ENCODE results near the gene TRIP12.

Gene TRIP12

DNA sequence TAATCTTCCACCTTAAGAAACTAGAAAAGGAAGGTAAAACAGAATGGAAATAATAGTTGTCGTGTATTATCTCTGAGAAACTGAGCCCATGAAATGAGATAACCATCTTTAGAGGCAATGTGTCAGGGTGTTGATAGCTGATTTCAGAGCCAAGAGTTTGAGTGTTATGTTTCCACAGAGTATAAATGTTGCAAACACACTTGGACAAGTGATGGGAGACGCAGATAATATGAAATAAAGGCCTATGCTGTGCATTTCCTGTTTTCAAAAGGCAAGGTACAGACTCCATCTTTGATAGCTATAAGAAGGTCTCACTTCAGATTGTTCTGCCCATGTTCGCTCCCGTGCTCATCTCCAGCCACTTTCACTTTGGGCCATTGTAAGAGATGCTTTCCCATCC lies 181.5 kb downstream of the TRIP12 start:
- DNase-seq (ENCODE audit: low spot score), result no peak
- TF ChIP-seq, protein P1, sequence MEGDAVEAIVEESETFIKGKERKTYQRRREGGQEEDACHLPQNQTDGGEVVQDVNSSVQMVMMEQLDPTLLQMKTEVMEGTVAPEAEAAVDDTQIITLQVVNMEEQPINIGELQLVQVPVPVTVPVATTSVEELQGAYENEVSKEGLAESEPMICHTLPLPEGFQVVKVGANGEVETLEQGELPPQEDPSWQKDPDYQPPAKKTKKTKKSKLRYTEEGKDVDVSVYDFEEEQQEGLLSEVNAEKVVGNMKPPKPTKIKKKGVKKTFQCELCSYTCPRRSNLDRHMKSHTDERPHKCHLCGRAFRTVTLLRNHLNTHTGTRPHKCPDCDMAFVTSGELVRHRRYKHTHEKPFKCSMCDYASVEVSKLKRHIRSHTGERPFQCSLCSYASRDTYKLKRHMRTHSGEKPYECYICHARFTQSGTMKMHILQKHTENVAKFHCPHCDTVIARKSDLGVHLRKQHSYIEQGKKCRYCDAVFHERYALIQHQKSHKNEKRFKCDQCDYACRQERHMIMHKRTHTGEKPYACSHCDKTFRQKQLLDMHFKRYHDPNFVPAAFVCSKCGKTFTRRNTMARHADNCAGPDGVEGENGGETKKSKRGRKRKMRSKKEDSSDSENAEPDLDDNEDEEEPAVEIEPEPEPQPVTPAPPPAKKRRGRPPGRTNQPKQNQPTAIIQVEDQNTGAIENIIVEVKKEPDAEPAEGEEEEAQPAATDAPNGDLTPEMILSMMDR (IDR thresholded peaks at IDR 0.05; ENCODE audit: extremely low read depth, insufficient read depth, missing control alignments), result no peak
- in situ Hi-C loops (cut with MboI; ENCODE audit: low pct_unique_long_range_greater_than_20kb, low sequenced_read_pairs, unreplicated experiment), result no loop called here

DNA sequence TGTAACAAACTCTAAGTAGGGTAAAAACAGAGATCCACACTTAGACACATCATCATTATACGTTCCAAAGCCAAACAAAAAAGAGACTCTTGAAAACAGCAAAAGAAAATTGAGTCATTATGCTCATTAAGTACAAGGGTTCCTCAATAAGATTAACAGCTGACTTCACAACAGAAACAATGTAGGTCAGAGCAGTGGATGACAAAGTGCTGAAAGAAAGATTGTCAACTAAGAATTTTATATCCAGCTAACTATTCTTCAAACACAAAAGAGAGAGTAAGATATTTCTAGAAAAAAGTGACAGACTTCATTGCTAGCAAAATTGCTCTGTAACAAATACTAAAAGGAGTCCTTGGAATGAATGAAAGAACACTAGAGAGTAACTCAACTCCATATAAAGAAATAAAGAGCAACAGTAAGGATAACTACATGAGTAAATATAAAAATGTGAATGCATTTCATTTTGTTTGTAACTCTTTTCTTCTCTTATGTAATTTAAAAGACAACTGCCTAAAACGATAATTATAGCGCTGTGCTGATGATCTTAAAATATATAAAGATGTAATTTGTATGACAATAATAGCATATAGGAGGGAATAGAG lies 183.7 kb downstream of the TRIP12 start:
- in situ Hi-C loops (cut with MboI; ENCODE audit: low pct_unique_long_range_greater_than_20kb, low sequenced_read_pairs, unreplicated experiment), result no loop called here
- no peak for DNase-seq (ENCODE audit: low spot score)
- TF ChIP-seq, protein P1 (IDR thresholded peaks at IDR 0.05; ENCODE audit: extremely low read depth, insufficient read depth, missing control alignments), result no peak

GRCh38 chr2:229734410-229734809 lies 187.4 kb downstream of the TRIP12 start:
- TF ChIP-seq, protein P1 (IDR thresholded peaks at IDR 0.05; ENCODE audit: extremely low read depth, insufficient read depth, missing control alignments), result no peak
- in situ Hi-C loops (cut with MboI; ENCODE audit: low pct_unique_long_range_greater_than_20kb, low sequenced_read_pairs, unreplicated experiment), result no loop called here
- no peak for DNase-seq (ENCODE audit: low spot score)

DNA sequence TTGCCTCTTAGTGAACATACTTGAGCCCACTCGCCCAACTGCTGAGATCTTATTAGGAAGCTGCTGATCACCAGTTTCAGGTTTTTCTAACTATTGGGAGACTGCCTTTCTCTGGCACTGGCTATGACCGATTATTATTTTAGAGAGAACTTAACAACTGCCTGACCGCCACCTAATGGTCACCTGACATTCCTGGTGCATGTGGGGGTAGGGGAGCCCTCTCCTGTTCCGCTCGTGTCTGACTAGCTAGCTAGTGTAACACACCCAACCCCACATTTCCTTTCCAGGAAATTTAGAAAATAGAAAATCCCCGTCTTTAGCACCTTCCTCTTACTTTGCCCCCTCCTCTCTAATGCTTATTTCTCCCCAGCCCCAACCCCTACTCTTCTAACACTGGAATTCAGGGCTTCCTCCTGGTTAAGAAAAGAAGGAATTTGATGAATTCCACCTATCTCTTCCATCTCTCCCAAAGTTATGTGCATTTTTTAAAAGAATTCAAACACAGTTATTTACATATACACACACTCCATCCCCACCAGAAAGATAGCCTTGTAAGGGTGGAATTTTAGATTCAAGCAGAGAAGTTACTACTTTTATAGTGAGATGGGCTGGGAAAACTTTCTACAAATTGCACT lies 188.1 kb downstream of the TRIP12 start:
- in situ Hi-C loops (cut with MboI; ENCODE audit: low pct_unique_long_range_greater_than_20kb, low sequenced_read_pairs, unreplicated experiment), result no loop called here
- TF ChIP-seq, protein P1 (IDR thresholded peaks at IDR 0.05; ENCODE audit: extremely low read depth, insufficient read depth, missing control alignments), result no peak
- no peak for DNase-seq (ENCODE audit: low spot score)

DNA sequence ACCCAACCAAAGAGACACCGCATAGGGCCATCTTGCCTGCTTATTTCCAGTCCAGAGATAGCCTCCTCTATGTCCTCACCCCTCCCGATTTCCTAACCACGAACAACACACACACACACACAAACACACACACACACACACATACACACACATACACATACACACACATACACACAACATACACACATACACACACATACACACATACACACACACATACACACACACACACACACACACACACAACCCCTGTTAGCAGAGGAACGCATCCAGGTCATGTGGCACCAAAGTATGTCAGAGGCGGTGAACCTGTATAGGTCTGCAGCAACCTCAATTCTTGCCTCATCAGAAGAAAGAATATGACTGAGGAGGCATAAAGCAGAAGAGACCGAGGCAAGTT lies 188.9 kb downstream of the TRIP12 start:
- TF ChIP-seq, protein P1 (IDR thresholded peaks at IDR 0.05; ENCODE audit: extremely low read depth, insufficient read depth, missing control alignments), result no peak
- DNase-seq (ENCODE audit: low spot score), result no peak
- in situ Hi-C loops (cut with MboI; ENCODE audit: low pct_unique_long_range_greater_than_20kb, low sequenced_read_pairs, unreplicated experiment), result no loop called here

DNA sequence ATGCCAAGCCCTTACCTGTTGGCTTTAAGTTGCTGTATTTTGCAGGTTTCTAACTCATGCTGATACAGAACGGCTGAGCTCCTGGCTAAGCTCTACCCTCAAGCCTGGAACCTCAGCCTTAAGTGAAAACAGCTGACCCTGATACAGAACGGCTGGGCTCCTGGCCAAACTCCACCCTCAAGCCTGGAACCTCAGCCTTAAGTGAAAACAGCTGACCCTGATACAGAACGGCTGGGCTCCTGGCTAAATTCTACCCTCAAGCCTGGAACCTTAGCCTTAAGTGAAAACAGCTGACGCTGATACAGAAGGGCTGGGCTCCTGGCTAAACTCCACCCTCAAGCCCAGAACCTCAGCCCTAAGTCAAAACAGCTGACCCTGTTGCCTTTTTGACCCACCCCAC lies 189.9 kb downstream of the TRIP12 start:
- DNase-seq (ENCODE audit: low spot score), result no peak
- in situ Hi-C loops (cut with MboI; ENCODE audit: low pct_unique_long_range_greater_than_20kb, low sequenced_read_pairs, unreplicated experiment), result no loop called here
- TF ChIP-seq, protein P1 (IDR thresholded peaks at IDR 0.05; ENCODE audit: extremely low read depth, insufficient read depth, missing control alignments), result no peak
